ENCODE results near the gene DKK2.

The DKK2 gene

GRCh38 chr4:107009196-107009968, 26.7 kb downstream of the DKK2 start:
- Histone ChIP-seq H3K27me3 (ENCODE audit: insufficient read depth, low read depth, severe bottlenecking) (no peaks in the 10 kb centered on the region), H3K9me3 (ENCODE audit: severe bottlenecking) (no peaks in the 10 kb centered on the region), H3K36me3 (no peaks in the 10 kb centered on the region), H3K27ac (no peak overlapping the region), H3K4me3 (ENCODE audit: low read depth, low read length) (no peak overlapping the region)
- DNase-seq: no peak
- TF ChIP-seq CTCF (IDR thresholded peaks at IDR 0.05; ENCODE audit: low read depth, low read length): no peak

DNA sequence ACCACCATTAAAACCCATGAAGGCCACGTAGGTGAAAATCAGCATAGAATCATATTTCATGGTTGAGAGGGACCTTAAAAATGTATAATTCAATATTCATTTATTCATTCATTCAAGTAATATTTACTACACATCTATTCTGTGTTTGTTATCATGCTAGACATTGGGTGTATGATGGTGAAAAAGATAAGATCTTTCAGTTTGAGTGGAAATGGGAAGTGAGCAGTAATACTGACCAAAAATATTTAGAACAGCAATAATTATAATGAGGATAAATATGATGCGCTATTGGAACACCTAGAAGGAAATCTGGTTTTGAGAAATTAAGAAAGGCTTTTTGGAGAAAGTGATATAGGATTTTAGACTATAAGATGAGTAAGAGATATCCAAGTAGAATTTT, 28.0 kb downstream of the DKK2 start:
- DNase-seq: no peak
- Histone ChIP-seq H3K9me3 (ENCODE audit: severe bottlenecking) (no peaks in the 10 kb centered on the region), H3K27ac (no peak overlapping the region), H3K27me3 (ENCODE audit: insufficient read depth, low read depth, severe bottlenecking) (no peaks in the 10 kb centered on the region), H3K4me3 (ENCODE audit: low read depth, low read length) (no peak overlapping the region), H3K36me3 (no peaks in the 10 kb centered on the region)
- no peak for TF ChIP-seq CTCF (IDR thresholded peaks at IDR 0.05; ENCODE audit: low read depth, low read length)

- no peak overlapping the region for H3K27ac ChIP-seq
- no peaks in the 10 kb centered on the region for H3K36me3 ChIP-seq
- no peaks in the 10 kb centered on the region for H3K27me3 ChIP-seq (ENCODE audit: insufficient read depth, low read depth, severe bottlenecking)
- no peak for TF ChIP-seq CTCF (IDR thresholded peaks at IDR 0.05; ENCODE audit: low read depth, low read length)
- no peaks in the 10 kb centered on the region for H3K9me3 ChIP-seq (ENCODE audit: severe bottlenecking)
- H3K4me3 ChIP-seq (ENCODE audit: low read depth, low read length): no peak overlapping the region
- no peak for DNase-seq
Observed at GRCh38 chr4:107006218-107006617, 29.9 kb downstream of the DKK2 start.

GRCh38 chr4:106996490-106996889, 39.6 kb downstream of the DKK2 start:
- TF ChIP-seq CTCF (IDR thresholded peaks at IDR 0.05; ENCODE audit: low read depth, low read length): no peak
- no peak for DNase-seq
- no peaks in the 10 kb centered on the region for H3K9me3 ChIP-seq (ENCODE audit: severe bottlenecking)
- H3K4me3 ChIP-seq (ENCODE audit: low read depth, low read length): no peak overlapping the region
- no peaks in the 10 kb centered on the region for H3K27me3 ChIP-seq (ENCODE audit: insufficient read depth, low read depth, severe bottlenecking)
- H3K36me3 ChIP-seq: no peaks in the 10 kb centered on the region
- H3K27ac ChIP-seq: no peak overlapping the region

DNA sequence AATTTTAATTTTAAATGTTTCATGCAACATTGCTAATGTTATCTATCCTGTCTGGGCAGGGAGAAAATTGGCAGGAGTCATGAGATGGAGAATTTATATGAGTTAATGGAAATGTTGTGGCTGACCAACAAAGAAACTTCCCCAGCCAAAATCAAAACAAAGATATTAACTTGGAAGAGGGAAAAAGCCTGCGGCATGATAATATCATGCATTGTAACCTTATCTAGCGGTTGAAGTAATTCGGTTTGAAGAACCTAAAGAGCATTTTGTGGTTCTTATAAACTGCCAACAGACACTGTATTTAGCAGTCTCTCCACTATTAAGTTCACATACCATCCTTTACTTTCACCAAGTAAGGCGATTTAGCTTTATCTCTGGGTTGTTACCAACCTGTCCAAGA, 42.3 kb downstream of the DKK2 start:
- Histone ChIP-seq H3K9me3 (ENCODE audit: severe bottlenecking) (no peaks in the 10 kb centered on the region), H3K27ac (no peak overlapping the region), H3K27me3 (ENCODE audit: insufficient read depth, low read depth, severe bottlenecking) (no peaks in the 10 kb centered on the region), H3K4me3 (ENCODE audit: low read depth, low read length) (no peak overlapping the region), H3K36me3 (no peaks in the 10 kb centered on the region)
- TF ChIP-seq CTCF (IDR thresholded peaks at IDR 0.05; ENCODE audit: low read depth, low read length): no peak
- no peak for DNase-seq

- TF ChIP-seq CTCF (IDR thresholded peaks at IDR 0.05; ENCODE audit: low read depth, low read length): no peak
- Histone ChIP-seq H3K27ac (no peak overlapping the region), H3K27me3 (ENCODE audit: insufficient read depth, low read depth, severe bottlenecking) (no peaks in the 10 kb centered on the region), H3K36me3 (no peaks in the 10 kb centered on the region), H3K4me3 (ENCODE audit: low read depth, low read length) (no peak overlapping the region), H3K9me3 (ENCODE audit: severe bottlenecking) (no peaks in the 10 kb centered on the region)
- no peak for DNase-seq
Observed at GRCh38 chr4:106987311-106987710, 48.8 kb downstream of the DKK2 start.

Measured in WERI-Rb-1 (cell line).